Measurements from ENCODE around the gene FLT1. TPM values are rescaled to one million over a fixed set of nuclear protein-coding genes. Genes with fewer than 3 reads are reported as not detected.

The FLT1 gene
- total RNA-seq, 1 donor from 2014 or later: not detected

DNA sequence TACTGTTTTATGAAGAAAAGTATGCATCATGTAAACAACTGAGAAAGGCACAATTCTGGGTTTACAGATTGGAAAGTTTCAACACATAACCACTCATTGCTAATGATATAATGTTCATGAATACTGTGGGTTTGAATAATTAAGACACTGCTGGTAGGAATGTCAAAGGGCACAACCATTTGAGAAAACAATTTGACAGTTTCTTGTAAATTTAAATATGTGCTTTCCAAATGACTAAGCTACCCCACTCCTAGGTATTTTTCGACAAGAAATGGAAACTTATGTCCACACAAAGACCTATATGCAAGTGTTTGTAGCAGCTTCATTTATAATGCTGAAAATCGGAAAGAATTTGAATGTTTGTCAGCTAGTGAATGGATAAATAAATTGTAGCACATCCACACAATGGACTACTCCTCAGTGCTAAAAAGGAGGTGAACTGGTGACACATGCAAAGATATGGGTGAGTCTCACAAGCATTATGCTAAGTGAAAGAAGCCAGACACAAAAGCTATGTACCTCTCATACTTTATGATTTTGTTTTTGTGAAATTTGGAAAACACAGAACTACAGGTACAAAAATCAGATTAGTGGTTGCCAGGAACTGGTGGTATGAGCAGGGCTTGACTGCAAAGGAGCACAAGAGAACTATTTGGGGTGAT lies 44.8 kb upstream of the FLT1 start:
- no peak overlapping the region for H3K4me3 ChIP-seq (ENCODE audit: low read depth, low read length)

DNA sequence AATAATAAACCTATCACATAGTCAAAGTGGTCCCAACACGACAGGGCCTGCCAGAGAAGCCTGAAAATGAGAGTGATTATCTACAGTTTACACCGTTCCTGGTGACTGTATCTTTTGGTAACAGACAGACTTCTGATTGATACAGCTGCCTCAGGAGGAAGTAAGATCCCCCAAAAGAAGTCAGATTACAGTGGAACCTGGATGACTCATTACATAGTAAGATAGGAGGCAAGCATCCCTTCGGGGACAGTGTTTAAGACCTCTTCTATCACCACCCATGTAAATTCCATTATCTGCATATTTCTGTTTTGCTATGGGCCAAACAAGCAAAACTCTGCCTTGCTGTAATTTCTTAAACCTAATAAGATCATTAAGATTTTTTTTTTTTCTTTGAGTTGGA lies 44.0 kb upstream of the FLT1 start:
- no peaks in the 10 kb centered on the region for H3K36me3 ChIP-seq (ENCODE audit: control insufficient read depth, insufficient read depth, low read length)
- H3K27me3 ChIP-seq (ENCODE audit: control insufficient read depth, insufficient read depth, low read length): no peaks in the 10 kb centered on the region
- no peak for DNase-seq (ENCODE audit: low read depth)
- FAIRE-seq: no peak
- TF ChIP-seq, protein P1, sequence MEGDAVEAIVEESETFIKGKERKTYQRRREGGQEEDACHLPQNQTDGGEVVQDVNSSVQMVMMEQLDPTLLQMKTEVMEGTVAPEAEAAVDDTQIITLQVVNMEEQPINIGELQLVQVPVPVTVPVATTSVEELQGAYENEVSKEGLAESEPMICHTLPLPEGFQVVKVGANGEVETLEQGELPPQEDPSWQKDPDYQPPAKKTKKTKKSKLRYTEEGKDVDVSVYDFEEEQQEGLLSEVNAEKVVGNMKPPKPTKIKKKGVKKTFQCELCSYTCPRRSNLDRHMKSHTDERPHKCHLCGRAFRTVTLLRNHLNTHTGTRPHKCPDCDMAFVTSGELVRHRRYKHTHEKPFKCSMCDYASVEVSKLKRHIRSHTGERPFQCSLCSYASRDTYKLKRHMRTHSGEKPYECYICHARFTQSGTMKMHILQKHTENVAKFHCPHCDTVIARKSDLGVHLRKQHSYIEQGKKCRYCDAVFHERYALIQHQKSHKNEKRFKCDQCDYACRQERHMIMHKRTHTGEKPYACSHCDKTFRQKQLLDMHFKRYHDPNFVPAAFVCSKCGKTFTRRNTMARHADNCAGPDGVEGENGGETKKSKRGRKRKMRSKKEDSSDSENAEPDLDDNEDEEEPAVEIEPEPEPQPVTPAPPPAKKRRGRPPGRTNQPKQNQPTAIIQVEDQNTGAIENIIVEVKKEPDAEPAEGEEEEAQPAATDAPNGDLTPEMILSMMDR (IDR thresholded peaks at IDR 0.05; ENCODE audit: insufficient read depth, low read length, severe bottlenecking): no peak
- H3K4me3 ChIP-seq (ENCODE audit: low read depth, low read length): no peak overlapping the region

More for the DNA sequence above, 44.8 kb upstream of the FLT1 start:
- H3K36me3 ChIP-seq (ENCODE audit: control insufficient read depth, insufficient read depth, low read length): no peaks in the 10 kb centered on the region
- DNase-seq (ENCODE audit: low read depth): no peak
- no peak for FAIRE-seq
- TF ChIP-seq, protein P1 (IDR thresholded peaks at IDR 0.05; ENCODE audit: insufficient read depth, low read length, severe bottlenecking): no peak
- no peaks in the 10 kb centered on the region for H3K27me3 ChIP-seq (ENCODE audit: control insufficient read depth, insufficient read depth, low read length)

DNA sequence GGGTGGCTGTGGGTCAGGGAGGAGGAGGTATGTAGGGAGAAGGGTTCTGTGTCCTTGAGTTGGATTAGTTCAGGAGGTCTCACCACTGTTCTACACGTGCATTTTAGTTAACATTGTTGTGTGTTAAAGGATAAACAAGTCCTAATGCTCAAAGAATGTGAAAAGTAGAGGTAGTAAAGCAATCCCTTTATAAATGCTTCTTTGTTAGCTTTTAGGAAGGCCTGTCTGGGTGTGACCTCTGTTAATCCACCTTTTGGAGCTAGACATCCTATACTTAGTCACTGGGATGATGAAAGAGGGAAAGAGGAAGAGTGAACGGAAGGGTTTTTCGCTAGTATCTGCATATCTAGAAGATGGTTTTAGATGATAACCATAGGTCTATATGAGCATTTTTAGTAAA lies 42.2 kb upstream of the FLT1 start:
- TF ChIP-seq, protein P1 (IDR thresholded peaks at IDR 0.05; ENCODE audit: insufficient read depth, low read length, severe bottlenecking): no peak
- no peak overlapping the region for H3K4me3 ChIP-seq (ENCODE audit: low read depth, low read length)
- FAIRE-seq (no peak), DNase-seq (ENCODE audit: low read depth) (no peak)
- H3K36me3 ChIP-seq (ENCODE audit: control insufficient read depth, insufficient read depth, low read length): no peaks in the 10 kb centered on the region
- peaks cover 3% of the 10 kb centered on the region for H3K27me3 ChIP-seq (ENCODE audit: control insufficient read depth, insufficient read depth, low read length)

DNA sequence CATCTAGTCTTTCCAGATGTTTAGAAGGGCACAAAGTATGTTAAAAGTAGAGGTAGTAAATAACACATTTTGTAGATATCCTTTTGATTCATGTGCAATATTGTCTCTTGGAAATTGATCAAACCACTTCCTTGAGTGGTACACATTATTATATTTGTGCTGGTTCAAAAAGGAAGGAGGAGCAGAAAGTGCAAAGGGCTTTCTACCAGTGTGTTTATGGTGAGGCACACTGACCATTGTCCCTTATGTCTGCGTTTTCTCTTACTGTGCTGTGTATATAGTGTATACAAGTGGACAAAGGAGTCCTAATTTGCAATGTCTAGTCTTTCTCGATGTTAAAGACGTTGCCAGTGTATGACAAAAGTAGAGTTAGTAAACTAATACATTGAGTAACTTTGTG lies 41.4 kb upstream of the FLT1 start:
- FAIRE-seq: no peak
- TF ChIP-seq, protein P1 (IDR thresholded peaks at IDR 0.05; ENCODE audit: insufficient read depth, low read length, severe bottlenecking): no peak
- H3K36me3 ChIP-seq (ENCODE audit: control insufficient read depth, insufficient read depth, low read length): no peaks in the 10 kb centered on the region

DNA sequence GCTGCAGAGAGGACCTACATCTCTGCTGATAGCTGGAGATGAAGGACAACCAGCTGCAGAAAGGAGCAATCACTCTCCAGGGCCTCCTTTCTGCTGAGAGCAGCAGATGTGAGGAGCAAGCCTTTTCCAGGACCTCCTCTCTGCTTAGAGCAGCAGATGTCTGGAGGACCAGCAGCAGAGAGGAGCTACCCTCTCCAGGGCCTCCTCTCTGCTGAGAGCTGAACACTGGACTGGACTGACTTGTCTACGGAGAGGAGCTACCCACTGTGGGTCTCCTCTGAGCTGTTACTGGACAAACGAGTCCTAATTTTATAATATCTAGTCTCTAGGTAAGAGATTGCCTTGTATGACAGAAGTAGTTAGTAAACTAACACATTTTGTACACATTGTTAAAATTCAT lies 40.8 kb upstream of the FLT1 start:
- TF ChIP-seq, protein P1 (IDR thresholded peaks at IDR 0.05; ENCODE audit: insufficient read depth, low read length, severe bottlenecking): no peak
- DNase-seq (ENCODE audit: low read depth): no peak
- FAIRE-seq: no peak
- no peak overlapping the region for H3K4me3 ChIP-seq (ENCODE audit: low read depth, low read length)
- peaks cover 13% of the 10 kb centered on the region for H3K27me3 ChIP-seq (ENCODE audit: control insufficient read depth, insufficient read depth, low read length)
- no peaks in the 10 kb centered on the region for H3K36me3 ChIP-seq (ENCODE audit: control insufficient read depth, insufficient read depth, low read length)

More for the DNA sequence above, 41.4 kb upstream of the FLT1 start:
- DNase-seq (ENCODE audit: low read depth): no peak
- peaks cover 10% of the 10 kb centered on the region for H3K27me3 ChIP-seq (ENCODE audit: control insufficient read depth, insufficient read depth, low read length)
- H3K4me3 ChIP-seq (ENCODE audit: low read depth, low read length): no peak overlapping the region

DNA sequence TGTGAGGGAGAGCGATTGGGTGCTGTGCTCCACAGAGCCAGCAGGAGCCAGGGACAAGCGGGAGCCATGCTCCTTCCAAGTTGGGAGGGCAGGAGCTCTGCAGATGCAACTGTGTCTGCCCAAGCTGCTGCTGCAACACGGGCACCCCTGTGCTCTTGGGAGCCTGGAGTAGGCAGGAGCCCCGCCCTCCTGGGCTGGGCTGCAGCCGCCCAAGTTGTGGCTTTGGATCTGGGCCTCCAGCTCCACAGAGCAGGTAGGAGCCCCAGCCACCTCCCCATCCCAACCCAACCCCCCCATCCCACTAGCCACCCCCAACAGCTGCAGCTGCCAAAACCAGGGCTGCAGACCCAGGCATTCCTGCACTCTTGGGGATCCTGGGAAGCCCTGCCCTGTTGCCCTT lies 39.9 kb upstream of the FLT1 start:
- Histone ChIP-seq H3K36me3 (ENCODE audit: control insufficient read depth, insufficient read depth, low read length) (no peaks in the 10 kb centered on the region), H3K27me3 (ENCODE audit: control insufficient read depth, insufficient read depth, low read length) (peaks cover 15% of the 10 kb centered on the region), H3K4me3 (ENCODE audit: low read depth, low read length) (no peak overlapping the region)
- DNase-seq (ENCODE audit: low read depth): no peak
- TF ChIP-seq, protein P1 (IDR thresholded peaks at IDR 0.05; ENCODE audit: insufficient read depth, low read length, severe bottlenecking): no peak
- no peak for FAIRE-seq

All from bronchial epithelial cell (primary cell).